SU-DHL-6 (cell line): Measurements from ENCODE around the gene SIK2.

Experiments used
- EZH2phosphoT487 ChIP-seq: fragments of 200-600 bp; sonication (generic), shearing (Covaris generic); conservative IDR thresholded peaks from 2 replicates; pipeline ENCODE4 v1.6.1; 2018; ENCODE audit warnings: mild to moderate bottlenecking, antibody characterized with exemption, low read length, moderate library complexity, mixed read lengths
- TF ChIP-seq, protein P1 (sequence below): fragments of 200-600 bp; sonication (generic); IDR thresholded peaks from one replicate; pipeline ENCODE4 v1.5.1; 2017; ENCODE audit warnings: antibody characterized with exemption, mild to moderate bottlenecking, low read length, moderate library complexity; ENCODE audit not compliant: insufficient read depth, poor library complexity, severe bottlenecking

- TF ChIP-seq, protein P1, sequence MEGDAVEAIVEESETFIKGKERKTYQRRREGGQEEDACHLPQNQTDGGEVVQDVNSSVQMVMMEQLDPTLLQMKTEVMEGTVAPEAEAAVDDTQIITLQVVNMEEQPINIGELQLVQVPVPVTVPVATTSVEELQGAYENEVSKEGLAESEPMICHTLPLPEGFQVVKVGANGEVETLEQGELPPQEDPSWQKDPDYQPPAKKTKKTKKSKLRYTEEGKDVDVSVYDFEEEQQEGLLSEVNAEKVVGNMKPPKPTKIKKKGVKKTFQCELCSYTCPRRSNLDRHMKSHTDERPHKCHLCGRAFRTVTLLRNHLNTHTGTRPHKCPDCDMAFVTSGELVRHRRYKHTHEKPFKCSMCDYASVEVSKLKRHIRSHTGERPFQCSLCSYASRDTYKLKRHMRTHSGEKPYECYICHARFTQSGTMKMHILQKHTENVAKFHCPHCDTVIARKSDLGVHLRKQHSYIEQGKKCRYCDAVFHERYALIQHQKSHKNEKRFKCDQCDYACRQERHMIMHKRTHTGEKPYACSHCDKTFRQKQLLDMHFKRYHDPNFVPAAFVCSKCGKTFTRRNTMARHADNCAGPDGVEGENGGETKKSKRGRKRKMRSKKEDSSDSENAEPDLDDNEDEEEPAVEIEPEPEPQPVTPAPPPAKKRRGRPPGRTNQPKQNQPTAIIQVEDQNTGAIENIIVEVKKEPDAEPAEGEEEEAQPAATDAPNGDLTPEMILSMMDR: no peak
- no peak for TF ChIP-seq EZH2phosphoT487
These were observed 143.7 kb downstream of the SIK2 start for GRCh38 chr11:111745719-111746504.
